Ovary (tissue), 9 donors: ENCODE data around the gene EMSY. TPM values are rescaled to one million over a fixed set of nuclear protein-coding genes. Genes with fewer than 3 reads are reported as not detected.
A peak's percentile ranks its signal among the peaks of the same experiment; 100 is the strongest.

Source experiments
- DNase-seq, 5 donors: peaks; one replicate each; pipeline ENCODE4 v3.0.0-alpha.2; 2019 to 2020
- H3K27ac ChIP-seq, 2 donors: fragments of 200-600 bp; one replicate each; pipeline versions ENCODE4 v1.5.1 to v1.8.0; 2019 to 2022
- H3K27me3 ChIP-seq: fragments of 200-600 bp; one replicate; pipeline ENCODE4 v1.8.0; 2022
- H3K36me3 ChIP-seq: fragments of 200-600 bp; sonication (generic); one replicate; pipeline ENCODE4 v1.5.1; 2019
- H3K4me1 ChIP-seq: one replicate; pipeline ENCODE4 v1.8.1; 2013; ENCODE audit warnings: mild to moderate bottlenecking, moderate library complexity; ENCODE audit not compliant: insufficient read depth
- H3K4me3 ChIP-seq: fragments of 200-600 bp; sonication (generic); one replicate; pipeline ENCODE4 v1.5.1; 2017
- H3K9me3 ChIP-seq, 2 donors: fragments of 200-600 bp in 1 of 2; sonication (generic) in 1 of 2; one replicate each; pipeline versions ENCODE4 v1.5.1 to v1.8.1; 2013 to 2019; ENCODE audit warnings: mild to moderate bottlenecking in 1 of 2, moderate library complexity in 1 of 2
- CTCF ChIP-seq, 3 donors: fragments of 450-650 bp in 2 of 3; fragments of 200-600 bp in 1 of 3; IDR thresholded peaks; one replicate each; pipeline versions ENCODE4 v1.5.1 to v1.8.0; 2016 to 2022; ENCODE audit warnings: antibody characterized with exemption in 3 of 3, mild to moderate bottlenecking in 1 of 3
- EP300 ChIP-seq: sonication (generic); formaldehyde crosslinking; IDR thresholded peaks from one replicate; pipeline ENCODE4 v1.6.1; 2017; ENCODE audit warnings: antibody characterized with exemption
- POLR2A ChIP-seq: fragments of 450-650 bp; IDR thresholded peaks from one replicate; pipeline ENCODE4 v1.6.1; 2017; ENCODE audit warnings: antibody characterized with exemption, mild to moderate bottlenecking, moderate library complexity
- WGBS, 3 donors: extraction: QIAGEN DNeasy Blood & Tissue Kit in 1 of 3; methylation state at CpG; one replicate each; pipeline versions ENCODE4 v1.1.5 to v1.1.7; 2013 to 2017; 5-methylcytosine and 5-hydroxymethylcytosine counted together
- intact Hi-C, 4 donors: fragments of 100-400 bp; cut with DNase I; formaldehyde crosslinking; loops; one replicate each; pipeline versions ENCODE4 v1.11.0 to v1.15.1; 2022 to 2023
- polyA plus RNA-seq, 2 donors: library from polyadenylated mRNA; stranded (reverse); fragments of 200-250 nt in 1 of 2; fragments of 350-450 nt in 1 of 2; fragmentation: Illumina TruSeq in 1 of 2; extraction: RNeasy Lipid Tissue Mini Kit (QIAGEN cat#74804) in 1 of 2; gene quantifications; one replicate each; pipeline ENCODE4 v1.2.3, GENCODE V29; 2013 to 2014
- small RNA-seq: library from RNA; depleted of rRNA; stranded (forward); fragments of <200 nt; gene quantifications from one replicate; pipeline ENCODE3, GENCODE V24; 2016
- total RNA-seq, 7 donors: library from RNA; depleted of rRNA in 2 of 7; stranded (reverse); fragments of >200 nt in 2 of 7; fragmentation: NEBNext Ultra II Directional in 3 of 7; extraction: Animal tissue kit (Norgen Biotek cat#: 25700) in 3 of 7; gene quantifications; one replicate each; pipeline versions ENCODE4 v1.1.0 to v1.2.4, GENCODE V29; 2016 to 2023
- donor health status: DM: no; HTN: no; CAD: no; lungs with moderate emphysema.
- donor health status: DM: no; HTN: no; CAD: no.
- donor health status: Bipolar disorder and iron deficiency.
- donor health status: DM: yes; HTN: yes; CAD: no.
- donor health status: DM: no; HTN: no; CAD: no.
- donor health status: DM: yes; HTN: yes; CAD: no.

EMSY gene
- total and polyA plus RNA-seq, 9 donors = 8.8 to 56.0 (median 28.7) TPM

DNA sequence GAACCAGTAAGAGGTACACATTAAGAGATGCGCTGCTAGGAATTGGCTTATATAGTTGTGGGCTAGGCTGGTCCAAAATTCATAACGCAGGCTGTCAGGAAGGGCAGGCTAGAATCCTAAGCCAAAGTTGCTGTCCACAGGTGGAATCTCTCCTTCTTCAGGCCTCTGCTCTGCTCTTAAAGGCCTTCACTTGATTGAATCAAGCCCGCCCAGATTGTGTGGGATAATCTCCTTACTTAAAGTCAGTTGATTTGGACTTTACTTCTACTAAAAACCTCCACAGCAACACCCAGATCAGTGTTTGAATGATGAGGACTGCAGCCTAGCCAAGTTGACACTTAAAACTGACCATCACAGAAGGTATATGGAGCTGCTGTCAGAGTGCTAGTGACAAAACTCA is 156.9 kb downstream of the EMSY start:
- peaks cover 35% of the 10 kb centered on the region for H3K4me1 ChIP-seq
- no peak for TF ChIP-seq POLR2A
- no peak for TF ChIP-seq EP300
- TF ChIP-seq CTCF (IDR thresholded peaks at IDR 0.05) = no peak
- intact Hi-C loops = no loop called here
- H3K4me3 ChIP-seq = no peak overlapping the region
- no peaks in the 10 kb centered on the region for H3K9me3 ChIP-seq
- peak in 1 of 5 donors; percentile 3 for DNase-seq
- H3K36me3 ChIP-seq = no peaks in the 10 kb centered on the region
- 38 to 92% (median 71%) methylated on average over 3 of the region's 3 CpGs for WGBS, 3 donors
- H3K27me3 ChIP-seq = no peaks in the 10 kb centered on the region
- H3K27ac ChIP-seq = peak overlapping the region in 1 of 2 donors; percentile 64

DNA sequence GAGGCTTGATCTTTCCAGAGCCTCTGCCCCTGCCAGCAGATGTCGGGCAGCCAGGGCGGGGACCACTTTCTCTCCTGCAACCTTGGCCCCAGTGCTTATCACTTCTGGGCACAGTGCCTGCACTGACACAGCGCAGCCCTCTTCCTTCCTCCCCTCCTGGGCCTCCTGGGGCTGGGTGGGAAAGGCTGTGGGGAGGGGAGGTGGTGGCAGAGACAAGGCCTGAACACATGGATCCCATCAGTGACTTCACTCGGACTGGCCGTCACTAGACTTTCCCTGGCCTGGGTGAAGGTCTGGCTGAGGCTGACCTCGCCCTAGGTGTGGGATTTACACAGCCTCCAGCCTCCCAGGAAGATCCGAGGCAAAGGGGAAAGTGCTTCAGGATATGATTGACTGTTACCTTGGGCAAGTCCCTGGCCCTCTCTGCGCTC is 157.6 kb downstream of the EMSY start:
- peak; percentile 81 to 88 (median 82) for DNase-seq
- intact Hi-C loops = no loop called here
- 19 to 21% (median 19%) methylated on average over 8 of the region's 8 CpGs for WGBS, 3 donors
- no peaks in the 10 kb centered on the region for H3K9me3 ChIP-seq
- no peaks in the 10 kb centered on the region for H3K36me3 ChIP-seq
- peaks cover 35% of the 10 kb centered on the region for H3K4me1 ChIP-seq
- H3K27me3 ChIP-seq = no peaks in the 10 kb centered on the region
- peak overlapping the region; percentile 13 to 64 for H3K27ac ChIP-seq
- TF ChIP-seq EP300 (no peak), POLR2A (no peak), CTCF (IDR thresholded peaks at IDR 0.05) (no peak)
- no peak overlapping the region for H3K4me3 ChIP-seq

Small RNA genes within 50 kb of the gene (small RNA-seq; reads per million reads assigned to genes)
- gene AP001189.2 (not detected), gene RF00019 (not detected)

Other genes with a start within 250 kb of the EMSY start
- 10 to 100 TPM in 1 of 7 donors, 1 to 10 TPM in 6; 2.2 to 16.4 (median 5.0) TPM for gene WNT11, start 238.5 kb upstream of the EMSY start, total RNA-seq
- 1 to 10 TPM; 1.1 to 1.9 TPM for gene WNT11, start 238.5 kb upstream of the EMSY start, polyA plus RNA-seq
- 10 to 100 TPM; 30.6 to 55.6 (median 47.3) TPM for gene THAP12, start 63.9 kb upstream of the EMSY start, total RNA-seq
- 10 to 100 TPM; 23.8 to 41.6 TPM for gene THAP12, start 63.9 kb upstream of the EMSY start, polyA plus RNA-seq
- 1 to 10 TPM; 2.5 to 4.7 (median 3.4) TPM for gene GVQW3, start 63.7 kb upstream of the EMSY start, total RNA-seq
- gene GVQW3, start 63.7 kb upstream of the EMSY start, polyA plus RNA-seq = 1 to 10 TPM; 2.1 to 6.0 TPM
- 10 to 100 TPM in 5 of 7 donors, 1 to 10 TPM in 2; 3.2 to 47.1 (median 29.5) TPM for gene LRRC32, start 225.7 kb downstream of the EMSY start, total RNA-seq
- 10 to 100 TPM; 19.4 to 39.9 TPM for gene LRRC32, start 225.7 kb downstream of the EMSY start, polyA plus RNA-seq